Endothelial cell of umbilical vein (primary cell): ENCODE results near the gene HDAC4. TPM values are rescaled to one million over a fixed set of nuclear protein-coding genes. Genes with fewer than 3 reads are reported as not detected.

ENCODE experiments used
- BruUV-seq: library from RNA; stranded (reverse); fragments of 400-500 nt; replicated peaks from 2 replicates; lab custom pipeline; 2021; lab: Mats Ljungman, UMichigan
- CTCF ChIA-PET: fragments of 300-600, 350-600 bp; sonication (Branson Sonifier 250); formaldehyde crosslinking; loops from one replicate; lab custom pipeline; 2021; ENCODE audit warnings: antibody characterized with exemption, inconsistent platforms; lab: Charles Lee
- POLR2A ChIA-PET: fragments of 300-600, 350-600 bp; sonication (Branson Sonifier 250); formaldehyde crosslinking; loops from one replicate; lab custom pipeline; 2021; ENCODE audit warnings: antibody characterized with exemption, inconsistent platforms; lab: Charles Lee
- DNase-seq: peaks from one replicate; pipeline ENCODE4 v3.0.0-alpha.2; 2011; ENCODE audit warnings: low read depth, low spot score
- FAIRE-seq: peaks from 2 replicates; lab custom pipeline; 2011; peaks lifted over from hg19 to GRCh38; lab: Jason Lieb, UNC
- H2AFZ ChIP-seq: 2 replicates; pipeline ENCODE4 v1.6.0; 2012; ENCODE audit warnings: low read depth, low read length, control low read depth, inconsistent platforms
- H3K27ac ChIP-seq: 2 replicates; pipeline ENCODE4 v1.5.1; 2011; ENCODE audit warnings: low read depth, mild to moderate bottlenecking, control low read depth, low read length, moderate library complexity; ENCODE audit not compliant: insufficient read depth
- H3K27me3 ChIP-seq, 2 experiments: 2 replicates each; pipeline versions ENCODE4 v1.6.0 to v1.6.1; 2011; ENCODE audit warnings: low read length in 2 of 2, mixed read lengths in 1 of 2; ENCODE audit not compliant: control insufficient read depth in 2 of 2, insufficient read depth in 2 of 2
- H3K36me3 ChIP-seq, 2 experiments: 2 replicates in 1 of 2; 3 replicates in 1 of 2; pipeline ENCODE4 v1.5.1; 2011; ENCODE audit warnings: low read length in 2 of 2, mild to moderate bottlenecking in 1 of 2, moderate library complexity in 1 of 2; ENCODE audit not compliant: control insufficient read depth in 2 of 2, insufficient read depth in 2 of 2; ENCODE audit errors: extremely low read depth in 1 of 2
- H3K4me1 ChIP-seq: 3 replicates; pipeline ENCODE4 v1.5.1; 2011; ENCODE audit warnings: mild to moderate bottlenecking, low read length; ENCODE audit not compliant: control insufficient read depth, insufficient read depth; ENCODE audit errors: extremely low read depth
- H3K4me2 ChIP-seq: 2 replicates; pipeline ENCODE4 v1.6.1; 2011; ENCODE audit warnings: low read length, control low read depth, mixed read lengths; ENCODE audit not compliant: insufficient read depth
- H3K4me3 ChIP-seq, 3 experiments: fragments of 200-600 bp in 1 of 3; sonication (generic), shearing (Covaris generic) in 1 of 3; replicated peaks in 1 of 3; 2 replicates each; pipeline ENCODE4 v1.5.1; 2011 to 2016; ENCODE audit warnings: control low read depth in 3 of 3, low read length in 3 of 3, mild to moderate bottlenecking in 2 of 3, inconsistent platforms in 1 of 3, low read depth in 1 of 3, moderate library complexity in 1 of 3; ENCODE audit not compliant: insufficient read depth in 1 of 3
- H3K79me2 ChIP-seq: 2 replicates; pipeline ENCODE4 v1.6.0; 2012; ENCODE audit warnings: low read length, inconsistent platforms; ENCODE audit not compliant: control insufficient read depth, insufficient read depth
- H3K9ac ChIP-seq: replicated peaks from 2 replicates; pipeline ENCODE3; 2011; ENCODE audit warnings: low read length, control low read depth; ENCODE audit not compliant: insufficient read depth; ENCODE audit errors: extremely low read depth
- H3K9me1 ChIP-seq: replicated peaks from 3 replicates; pipeline ENCODE4 v1.6.0; 2011; ENCODE audit warnings: mild to moderate bottlenecking, low read length; ENCODE audit not compliant: control insufficient read depth, insufficient read depth; ENCODE audit errors: extremely low read depth
- H3K9me3 ChIP-seq: replicated peaks from 2 replicates; pipeline ENCODE4 v1.5.1; 2012; ENCODE audit warnings: low read length, inconsistent platforms; ENCODE audit not compliant: control insufficient read depth, insufficient read depth
- H4K20me1 ChIP-seq: replicated peaks from 2 replicates; pipeline ENCODE3; 2011; ENCODE audit warnings: mild to moderate bottlenecking, low read length; ENCODE audit not compliant: control insufficient read depth, insufficient read depth; ENCODE audit errors: extremely low read depth
- EZH2 ChIP-seq: IDR thresholded peaks from 2 replicates; pipeline ENCODE4 v1.6.1; 2012; ENCODE audit warnings: borderline replicate concordance, low read depth, mild to moderate bottlenecking, moderate library complexity, low read length, inconsistent platforms; ENCODE audit not compliant: severe bottlenecking
- FOS ChIP-seq: IDR thresholded peaks from 2 replicates; pipeline ENCODE4 v1.6.1; 2011; ENCODE audit warnings: mild to moderate bottlenecking, low read length, moderate library complexity, borderline replicate concordance; ENCODE audit not compliant: insufficient read depth
- GATA2 ChIP-seq: IDR thresholded peaks from 2 replicates; pipeline ENCODE4 v1.7.0; 2011; ENCODE audit warnings: low read depth, mild to moderate bottlenecking, moderate library complexity, mixed read lengths, low read length; ENCODE audit not compliant: insufficient read length, insufficient read depth
- JUN ChIP-seq: IDR thresholded peaks from 2 replicates; pipeline ENCODE4 v1.6.1; 2011; ENCODE audit warnings: borderline replicate concordance, low read depth; ENCODE audit not compliant: insufficient read length, insufficient read depth
- MYC ChIP-seq: IDR thresholded peaks from one replicate; pipeline ENCODE4 v1.6.1; 2011; ENCODE audit warnings: mild to moderate bottlenecking, low read depth, low read length
- POLR2A ChIP-seq: IDR thresholded peaks from 2 replicates; pipeline ENCODE4 v1.6.1; 2012; ENCODE audit warnings: low read depth, mild to moderate bottlenecking, control low read depth, low read length
- POLR2AphosphoS5 ChIP-seq: IDR thresholded peaks from 2 replicates; pipeline ENCODE4 v1.6.1; 2012; ENCODE audit warnings: low read depth, mild to moderate bottlenecking, control low read depth, low read length, moderate library complexity; ENCODE audit not compliant: insufficient read depth
- dilution Hi-C: fragments of 300-500 bp; cut with MboI; formaldehyde crosslinking; loops from one replicate; pipeline ENCODE4 v1.15.0; 2019; ENCODE audit warnings: low sequenced_read_pairs; ENCODE audit not compliant: extremely low pct_ligation_motif_present
- intact Hi-C: fragments of 100-400 bp; cut with micrococcal nuclease; formaldehyde crosslinking; loops from one replicate; pipeline ENCODE4 v1.10.0; 2022
- polyA plus RNA-seq, 4 experiments: library from polyadenylated mRNA; depleted of rRNA in 3 of 4; stranded (reverse) in 3 of 4; unstranded in 1 of 4; fragments of >200 nt; gene quantifications; 2 replicates each; pipeline versions ENCODE4 v1.2.1 to v1.2.3, GENCODE V29; 2011 to 2012; ENCODE audit warnings: missing spikeins in 1 of 4
- total RNA-seq: library from RNA; stranded (reverse); gene quantifications from 2 replicates; pipeline ENCODE4 v1.2.3, GENCODE V29; 2021
- TF ChIP-seq, protein P1 (sequence below): IDR thresholded peaks from 2 replicates; pipeline ENCODE4 v1.6.1; 2011; ENCODE audit not compliant: insufficient read depth, insufficient read length
- TF ChIP-seq, protein P2 (sequence below), 2 donors: IDR thresholded peaks; 1 replicate in 1 of 2; 2 replicates in 1 of 2; pipeline ENCODE4 v1.5.1; 2011; ENCODE audit warnings: low read length in 2 of 2, mild to moderate bottlenecking in 2 of 2, moderate library complexity in 2 of 2, control low read depth in 1 of 2, inconsistent platforms in 1 of 2, low read depth in 1 of 2; ENCODE audit not compliant: insufficient read depth in 1 of 2; ENCODE audit errors: extremely low read depth in 1 of 2

The HDAC4 gene
- total and polyA plus RNA-seq, 2 donors (not counting 3 experiments of a cell fraction or from before 2014, with no cell fraction given): 13.4 to 33.0 TPM

- H4K20me1 ChIP-seq: no peaks in the 10 kb centered on the region
- H3K4me2 ChIP-seq: no peak overlapping the region
- H3K4me1 ChIP-seq: no peaks in the 10 kb centered on the region
- H3K4me3 ChIP-seq: no peak overlapping the region
- POLR2A ChIA-PET: no interaction called here
- H3K9me3 ChIP-seq: no peaks in the 10 kb centered on the region
- intact Hi-C loops (no loop called here), dilution Hi-C loops (no loop called here)
- CTCF ChIA-PET: no interaction called here
- H3K27ac ChIP-seq: no peak overlapping the region
- H3K36me3 ChIP-seq: no peaks in the 10 kb centered on the region
- H3K9me1 ChIP-seq: no peaks in the 10 kb centered on the region
- no peak for FAIRE-seq
- no peak overlapping the region for H3K9ac ChIP-seq
- TF ChIP-seq MYC: no peak
- TF ChIP-seq, protein P1, sequence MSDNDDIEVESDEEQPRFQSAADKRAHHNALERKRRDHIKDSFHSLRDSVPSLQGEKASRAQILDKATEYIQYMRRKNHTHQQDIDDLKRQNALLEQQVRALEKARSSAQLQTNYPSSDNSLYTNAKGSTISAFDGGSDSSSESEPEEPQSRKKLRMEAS: no peak
- no peak for TF ChIP-seq EZH2
- no peak for TF ChIP-seq POLR2A
- no peak overlapping the region for H2AFZ ChIP-seq
- H3K27me3 ChIP-seq: no peaks in the 10 kb centered on the region
- H3K79me2 ChIP-seq: no peaks in the 10 kb centered on the region
- no TSS peak for BruUV-seq
- DNase-seq: no peak
Measured at GRCh38 chr2:239241431-239241960, 159.3 kb downstream of the HDAC4 start.

DNA sequence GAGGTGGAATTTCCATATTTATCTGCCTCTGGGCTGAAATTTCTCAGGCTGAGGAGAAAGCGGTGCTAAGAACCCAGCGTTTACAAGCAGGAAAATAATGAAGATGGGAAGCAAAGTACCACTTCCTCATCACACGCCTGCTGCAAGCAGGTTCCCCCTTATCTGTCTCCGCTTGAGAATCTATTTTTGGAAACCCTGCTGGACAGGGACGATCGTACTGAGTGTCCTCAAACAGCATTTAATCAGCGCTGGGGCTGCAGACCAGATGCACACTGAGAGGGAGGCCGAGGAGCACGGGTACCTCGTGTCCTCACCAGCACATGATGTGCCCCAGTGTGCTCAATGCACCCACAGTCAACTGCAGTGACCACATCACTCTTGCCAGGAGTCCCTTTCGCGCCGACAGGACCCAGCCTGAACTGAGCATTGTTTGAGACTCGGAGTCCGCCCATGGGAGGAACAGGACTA lies 160.4 kb downstream of the HDAC4 start:
- Histone ChIP-seq H3K9ac (no peak overlapping the region), H3K36me3 (no peaks in the 10 kb centered on the region), H2AFZ (no peak overlapping the region), H3K79me2 (no peaks in the 10 kb centered on the region), H3K27ac (no peak overlapping the region), H3K9me1 (no peaks in the 10 kb centered on the region), H3K4me3 (no peak overlapping the region), H3K9me3 (no peaks in the 10 kb centered on the region), H3K4me2 (no peak overlapping the region), H3K4me1 (no peaks in the 10 kb centered on the region), H4K20me1 (no peaks in the 10 kb centered on the region), H3K27me3 (no peaks in the 10 kb centered on the region)
- DNase-seq (no peak), FAIRE-seq (no peak)
- ChIA-PET POLR2A (no interaction called here), CTCF (no interaction called here)
- no TSS peak for BruUV-seq
- dilution Hi-C loops: no loop called here
- intact Hi-C loops: no loop called here
- TF ChIP-seq POLR2AphosphoS5: no peak
- TF ChIP-seq, protein P1: no peak
- TF ChIP-seq, protein P2, sequence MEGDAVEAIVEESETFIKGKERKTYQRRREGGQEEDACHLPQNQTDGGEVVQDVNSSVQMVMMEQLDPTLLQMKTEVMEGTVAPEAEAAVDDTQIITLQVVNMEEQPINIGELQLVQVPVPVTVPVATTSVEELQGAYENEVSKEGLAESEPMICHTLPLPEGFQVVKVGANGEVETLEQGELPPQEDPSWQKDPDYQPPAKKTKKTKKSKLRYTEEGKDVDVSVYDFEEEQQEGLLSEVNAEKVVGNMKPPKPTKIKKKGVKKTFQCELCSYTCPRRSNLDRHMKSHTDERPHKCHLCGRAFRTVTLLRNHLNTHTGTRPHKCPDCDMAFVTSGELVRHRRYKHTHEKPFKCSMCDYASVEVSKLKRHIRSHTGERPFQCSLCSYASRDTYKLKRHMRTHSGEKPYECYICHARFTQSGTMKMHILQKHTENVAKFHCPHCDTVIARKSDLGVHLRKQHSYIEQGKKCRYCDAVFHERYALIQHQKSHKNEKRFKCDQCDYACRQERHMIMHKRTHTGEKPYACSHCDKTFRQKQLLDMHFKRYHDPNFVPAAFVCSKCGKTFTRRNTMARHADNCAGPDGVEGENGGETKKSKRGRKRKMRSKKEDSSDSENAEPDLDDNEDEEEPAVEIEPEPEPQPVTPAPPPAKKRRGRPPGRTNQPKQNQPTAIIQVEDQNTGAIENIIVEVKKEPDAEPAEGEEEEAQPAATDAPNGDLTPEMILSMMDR (IDR thresholded peaks at IDR 0.05; ENCODE audit: extremely low read depth in 1 of 2, insufficient read depth in 1 of 2, low read depth in 1 of 2, low read length in 2 of 2): no peak
- no peak for TF ChIP-seq JUN
- TF ChIP-seq EZH2: no peak
- TF ChIP-seq FOS: no peak
- TF ChIP-seq GATA2: no peak
- no peak for TF ChIP-seq POLR2A
- TF ChIP-seq MYC: no peak
